Measurements from ENCODE around the gene SPINK9.
"Not testable (repeated sequence)": the region's sequence is repeated elsewhere in the genome, so short reads cannot be mapped to it uniquely, and the experiment has no call there.

Gene SPINK9

GRCh38 chr5:148335259-148335658, at the start of gene SPINK9:
SPINK9 (plus strand) TSS chr5:148335559; CDS start chr5:148335614, 55 bp downstream.
- DNase-seq (ENCODE audit: low read depth, low spot score): no peak

- peak; percentile 30 for DNase-seq (ENCODE audit: low read depth, low spot score)
Measured at GRCh38 chr5:148290271-148291195, 44.8 kb upstream of the SPINK9 start.

- no peak for DNase-seq (ENCODE audit: low read depth, low spot score)
Measured at GRCh38 chr5:148297731-148298130, 37.6 kb upstream of the SPINK9 start.

- no peak for DNase-seq (ENCODE audit: low read depth, low spot score)
Measured at GRCh38 chr5:148306446-148306845, 28.9 kb upstream of the SPINK9 start.

- DNase-seq (ENCODE audit: low read depth, low spot score): no peak
Measured at GRCh38 chr5:148309019-148309418, 26.3 kb upstream of the SPINK9 start.

- no peak for DNase-seq (ENCODE audit: low read depth, low spot score)
Measured at GRCh38 chr5:148309746-148310145, 25.6 kb upstream of the SPINK9 start.

- peak; percentile 15 for DNase-seq (ENCODE audit: low read depth, low spot score)
Measured at GRCh38 chr5:148311484-148311883, 23.9 kb upstream of the SPINK9 start.

GRCh38 chr5:148312153-148312552, 23.2 kb upstream of the SPINK9 start, which contains the start of gene SPINK7:
SPINK7 (plus strand) TSS chr5:148312423; CDS start chr5:148312484, 61 bp downstream.
- DNase-seq (ENCODE audit: low read depth, low spot score): no peak

GRCh38 chr5:148314187-148314586, 21.2 kb upstream of the SPINK9 start:
- DNase-seq (ENCODE audit: low read depth, low spot score): no peak

- DNase-seq (ENCODE audit: low read depth, low spot score): no peak
Measured at GRCh38 chr5:148314731-148315130, 20.6 kb upstream of the SPINK9 start.

GRCh38 chr5:148320011-148320963, 15.1 kb upstream of the SPINK9 start:
- DNase-seq (ENCODE audit: low read depth, low spot score): not testable (repeated sequence)

- no peak for DNase-seq (ENCODE audit: low read depth, low spot score)
Measured at GRCh38 chr5:148333262-148333849, 2.0 kb upstream of the SPINK9 start.

GRCh38 chr5:148336704-148337435, 1.5 kb downstream of the SPINK9 start:
- no peak for DNase-seq (ENCODE audit: low read depth, low spot score)

GRCh38 chr5:148342371-148343045, 7.1 kb downstream of the SPINK9 start:
- DNase-seq (ENCODE audit: low read depth, low spot score): no peak

GRCh38 chr5:148343046-148343407, 7.7 kb downstream of the SPINK9 start:
- DNase-seq (ENCODE audit: low read depth, low spot score): no peak

- no peak for DNase-seq (ENCODE audit: low read depth, low spot score)
Measured at GRCh38 chr5:148343603-148344487, 8.5 kb downstream of the SPINK9 start.

GRCh38 chr5:148347706-148348105, 12.3 kb downstream of the SPINK9 start:
- DNase-seq (ENCODE audit: low read depth, low spot score): no peak

- DNase-seq (ENCODE audit: low read depth, low spot score): no peak
Measured at GRCh38 chr5:148352696-148353095, 17.3 kb downstream of the SPINK9 start.

- DNase-seq (ENCODE audit: low read depth, low spot score): no peak
Measured at GRCh38 chr5:148353634-148354033, 18.3 kb downstream of the SPINK9 start.
